ENCODE results near the gene HHLA2. TPM values are rescaled to one million over a fixed set of nuclear protein-coding genes. Genes with fewer than 3 reads are reported as not detected.

The HHLA2 gene
- total RNA-seq, 1 donor from 2014 or later = 0.26 TPM

DNA sequence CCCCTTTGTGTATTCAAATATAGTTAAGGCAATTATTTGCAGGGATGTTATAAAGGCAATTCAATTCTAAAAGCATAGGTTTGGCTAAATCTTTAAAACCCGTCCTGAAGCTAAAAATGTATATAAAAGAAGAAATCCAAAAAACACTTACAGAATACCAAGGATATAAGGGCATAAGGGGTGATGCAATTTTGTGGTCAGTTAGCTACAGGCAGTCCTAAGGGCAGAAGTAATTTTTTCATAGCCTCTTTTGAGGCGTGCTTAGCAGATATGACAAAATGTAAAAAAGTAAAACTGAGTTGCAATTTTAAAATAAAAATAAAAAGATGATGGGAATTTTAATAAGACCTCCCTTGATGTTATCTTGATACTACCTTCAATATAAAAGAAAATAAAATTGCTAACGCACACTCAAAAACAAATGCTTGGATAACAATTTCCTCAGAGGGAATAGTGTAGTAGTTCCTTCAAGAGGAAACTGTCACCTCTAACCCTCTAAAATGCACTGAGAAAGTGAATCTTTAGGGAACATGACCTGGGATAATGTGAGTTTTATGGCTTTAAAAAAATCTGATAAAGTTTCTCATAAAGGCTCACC, 109.8 kb downstream of the HHLA2 start:
- no peak for DNase-seq
- no peaks in the 10 kb centered on the region for H3K9me3 ChIP-seq
- H3K36me3 ChIP-seq = no peaks in the 10 kb centered on the region
- no peaks in the 10 kb centered on the region for H3K4me1 ChIP-seq
- H3K4me3 ChIP-seq = no peak overlapping the region
- TF ChIP-seq, protein P1, sequence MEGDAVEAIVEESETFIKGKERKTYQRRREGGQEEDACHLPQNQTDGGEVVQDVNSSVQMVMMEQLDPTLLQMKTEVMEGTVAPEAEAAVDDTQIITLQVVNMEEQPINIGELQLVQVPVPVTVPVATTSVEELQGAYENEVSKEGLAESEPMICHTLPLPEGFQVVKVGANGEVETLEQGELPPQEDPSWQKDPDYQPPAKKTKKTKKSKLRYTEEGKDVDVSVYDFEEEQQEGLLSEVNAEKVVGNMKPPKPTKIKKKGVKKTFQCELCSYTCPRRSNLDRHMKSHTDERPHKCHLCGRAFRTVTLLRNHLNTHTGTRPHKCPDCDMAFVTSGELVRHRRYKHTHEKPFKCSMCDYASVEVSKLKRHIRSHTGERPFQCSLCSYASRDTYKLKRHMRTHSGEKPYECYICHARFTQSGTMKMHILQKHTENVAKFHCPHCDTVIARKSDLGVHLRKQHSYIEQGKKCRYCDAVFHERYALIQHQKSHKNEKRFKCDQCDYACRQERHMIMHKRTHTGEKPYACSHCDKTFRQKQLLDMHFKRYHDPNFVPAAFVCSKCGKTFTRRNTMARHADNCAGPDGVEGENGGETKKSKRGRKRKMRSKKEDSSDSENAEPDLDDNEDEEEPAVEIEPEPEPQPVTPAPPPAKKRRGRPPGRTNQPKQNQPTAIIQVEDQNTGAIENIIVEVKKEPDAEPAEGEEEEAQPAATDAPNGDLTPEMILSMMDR (IDR thresholded peaks at IDR 0.05) = no peak
- intact Hi-C loops (cut with DNase I) = no loop called here
- H3K27ac ChIP-seq = no peak overlapping the region
- no peaks in the 10 kb centered on the region for H3K27me3 ChIP-seq
- no peak for ATAC-seq

DNA sequence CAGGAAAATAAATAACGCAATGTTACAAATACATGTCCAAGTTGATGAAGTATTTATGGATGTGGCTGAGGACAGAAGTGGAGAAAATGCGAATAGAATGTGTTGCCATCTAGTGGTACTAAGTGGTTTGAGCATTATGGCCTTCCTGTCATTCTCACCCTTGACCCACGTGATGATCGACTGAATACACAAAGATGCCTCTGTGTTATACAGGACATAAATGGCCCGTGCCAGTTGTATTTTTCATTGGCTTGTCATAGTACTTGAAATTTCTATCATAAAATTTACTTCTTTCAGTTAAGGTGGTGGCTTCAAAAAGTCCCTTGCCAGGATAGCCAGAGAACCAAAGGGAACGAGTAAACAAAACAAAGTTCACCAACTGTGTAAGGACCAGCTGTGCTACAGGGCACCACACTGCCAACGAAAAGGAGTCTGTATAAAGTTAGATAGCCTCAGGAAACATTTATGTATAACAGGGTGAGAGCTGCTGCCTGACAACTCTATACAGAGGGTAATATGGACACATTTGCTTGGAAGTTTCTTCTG, 110.4 kb downstream of the HHLA2 start:
- DNase-seq = no peak
- intact Hi-C loops (cut with DNase I) = no loop called here
- no peaks in the 10 kb centered on the region for H3K36me3 ChIP-seq
- H3K27ac ChIP-seq = peak overlapping the region; percentile 6
- ATAC-seq = peak; percentile 45
- no peaks in the 10 kb centered on the region for H3K27me3 ChIP-seq
- no peaks in the 10 kb centered on the region for H3K4me1 ChIP-seq
- TF ChIP-seq, protein P1 (IDR thresholded peaks at IDR 0.05) = peak; percentile 54
- no peaks in the 10 kb centered on the region for H3K9me3 ChIP-seq
- H3K4me3 ChIP-seq = no peak overlapping the region

GRCh38 chr3:108407886-108408285, 111.5 kb downstream of the HHLA2 start:
- H3K27ac ChIP-seq = no peak overlapping the region
- intact Hi-C loops (cut with DNase I) = no loop called here
- H3K36me3 ChIP-seq = no peaks in the 10 kb centered on the region
- H3K9me3 ChIP-seq = no peaks in the 10 kb centered on the region
- H3K27me3 ChIP-seq = no peaks in the 10 kb centered on the region
- H3K4me1 ChIP-seq = no peaks in the 10 kb centered on the region
- DNase-seq = no peak
- ATAC-seq = no peak
- TF ChIP-seq, protein P1 (IDR thresholded peaks at IDR 0.05) = no peak
- no peak overlapping the region for H3K4me3 ChIP-seq

DNA sequence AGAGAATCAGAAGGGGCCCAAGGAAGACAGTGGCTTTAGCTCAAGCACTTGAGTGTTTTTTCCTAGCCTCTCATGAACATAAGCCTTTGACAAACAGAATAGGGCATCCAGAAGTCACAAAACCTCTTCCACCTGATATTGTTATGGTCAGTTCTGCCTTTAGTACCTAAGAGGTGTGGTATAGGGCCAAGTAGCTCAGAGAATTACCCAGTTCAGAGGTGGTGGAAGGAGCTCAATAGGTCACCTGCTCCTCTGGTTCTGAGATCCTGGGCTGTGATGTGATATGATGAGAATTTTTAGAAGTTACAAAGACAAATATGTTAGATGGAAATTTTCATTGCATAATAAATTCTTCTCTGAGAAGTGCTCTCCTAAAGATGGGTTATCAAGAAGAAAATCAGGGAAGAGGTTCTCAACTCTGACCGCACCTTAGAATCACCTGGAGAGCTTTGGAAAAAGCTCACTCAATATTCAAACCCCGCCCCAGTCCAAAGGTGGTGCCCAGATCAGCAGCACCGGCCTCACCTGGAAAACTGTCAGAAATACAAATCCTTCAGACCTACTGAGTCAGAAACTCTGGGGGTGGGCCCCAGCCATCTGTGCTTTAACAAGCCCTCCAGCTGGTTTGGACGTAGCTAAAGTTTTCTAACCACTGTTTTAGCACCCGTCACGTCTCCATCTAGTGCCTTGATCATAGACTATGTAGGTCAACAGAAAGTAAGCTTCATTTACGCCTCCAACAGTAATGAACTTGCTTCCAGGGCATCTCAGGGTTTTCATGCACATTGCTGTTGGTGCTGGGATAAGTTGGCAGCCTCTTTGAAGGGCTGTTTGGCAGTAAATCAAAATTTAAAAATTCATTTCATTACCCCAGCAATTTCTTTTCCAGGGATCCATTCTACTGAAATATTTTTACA, 112.8 kb downstream of the HHLA2 start:
- peak; percentile 64 for DNase-seq
- TF ChIP-seq, protein P1 (IDR thresholded peaks at IDR 0.05) = no peak
- intact Hi-C loops (cut with DNase I) = no loop called here
- no peaks in the 10 kb centered on the region for H3K27me3 ChIP-seq
- peak; percentile 72 for ATAC-seq
- no peak overlapping the region for H3K4me3 ChIP-seq
- H3K9me3 ChIP-seq = no peaks in the 10 kb centered on the region
- H3K4me1 ChIP-seq = peaks cover 4% of the 10 kb centered on the region
- H3K27ac ChIP-seq = peak overlapping the region; percentile 51
- H3K36me3 ChIP-seq = no peaks in the 10 kb centered on the region

DNA sequence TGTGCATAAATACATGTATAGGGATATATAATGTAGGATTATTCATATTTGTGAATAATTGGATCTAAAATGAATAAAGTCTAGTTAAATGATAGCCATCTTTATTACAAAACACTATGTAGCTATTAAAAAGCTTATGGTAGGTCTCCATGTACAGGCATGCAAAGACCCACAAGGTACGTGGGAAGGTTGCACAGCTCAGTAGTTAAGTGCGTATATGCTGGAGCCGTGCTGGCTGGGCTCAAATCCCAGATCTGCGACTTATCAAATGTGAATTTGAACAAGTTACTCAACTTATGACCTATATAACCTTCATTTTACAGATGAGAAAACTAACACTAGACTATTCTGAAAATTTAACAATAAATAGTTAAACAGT, 113.4 kb downstream of the HHLA2 start:
- TF ChIP-seq, protein P1 (IDR thresholded peaks at IDR 0.05) = no peak
- intact Hi-C loops (cut with DNase I) = no loop called here
- Histone ChIP-seq H3K4me1 (peaks cover 4% of the 10 kb centered on the region), H3K27ac (peak overlapping the region; percentile 21), H3K4me3 (no peak overlapping the region), H3K36me3 (no peaks in the 10 kb centered on the region), H3K27me3 (no peaks in the 10 kb centered on the region), H3K9me3 (no peaks in the 10 kb centered on the region)
- DNase-seq = no peak
- no peak for ATAC-seq
